Panc1 (cell line): Measurements from ENCODE around the gene SORL1. TPM values are rescaled to one million over a fixed set of nuclear protein-coding genes. Genes with fewer than 3 reads are reported as not detected.

Experiments used
- ATAC-seq: fragments of 200-7000 bp; cut with Tn5 transposase; 2 replicates; pipeline ENCODE4 v1.9.1; 2020; ENCODE audit warnings: mild to moderate bottlenecking, moderate library complexity
- BruUV-seq: library from RNA; stranded (reverse); fragments of 400-500 nt; replicated peaks from 2 replicates; lab custom pipeline; 2021; lab: Mats Ljungman, UMichigan
- CTCF ChIA-PET: fragments of 300-600 bp; sonication (Branson Sonifier 250); formaldehyde crosslinking; loops from one replicate; lab custom pipeline; 2022; ENCODE audit warnings: antibody characterized with exemption; lab: Charles Lee
- POLR2A ChIA-PET: fragments of 300-600 bp; sonication (Branson Sonifier 250); formaldehyde crosslinking; loops from one replicate; lab custom pipeline; 2022; ENCODE audit warnings: antibody characterized with exemption; lab: Charles Lee
- DNase-seq: peaks from one replicate; pipeline ENCODE4 v3.0.0-alpha.2; 2010; ENCODE audit warnings: low read depth, low spot score
- H3K27ac ChIP-seq: 2 replicates; pipeline ENCODE4 v1.5.1; 2011; ENCODE audit warnings: mild to moderate bottlenecking, low read length, inconsistent platforms
- H3K27me3 ChIP-seq: fragments of 200-500 bp; sonication (Bioruptor generic); 2 replicates; pipeline ENCODE4 v1.6.0; 2014; ENCODE audit warnings: low read length, inconsistent platforms; ENCODE audit not compliant: control insufficient read depth, insufficient read depth
- H3K36me3 ChIP-seq: fragments of 200-500 bp; sonication (Bioruptor generic); 2 replicates; pipeline ENCODE4 v1.5.1; 2014; ENCODE audit warnings: inconsistent platforms, mild to moderate bottlenecking, low read length, moderate library complexity; ENCODE audit not compliant: control insufficient read depth, insufficient read depth
- H3K4me1 ChIP-seq: 2 replicates; pipeline ENCODE4 v1.5.1; 2011; ENCODE audit warnings: inconsistent platforms, mild to moderate bottlenecking, low read length, moderate library complexity; ENCODE audit not compliant: control insufficient read depth, insufficient read depth
- H3K4me3 ChIP-seq, 2 experiments: 2 replicates each; pipeline ENCODE4 v1.5.1; 2011 to 2012; ENCODE audit warnings: low read depth in 2 of 2, low read length in 2 of 2, mild to moderate bottlenecking in 2 of 2, inconsistent platforms in 1 of 2, moderate library complexity in 1 of 2
- H3K9me3 ChIP-seq: fragments of 200-500 bp; sonication (Bioruptor generic); 2 replicates; pipeline ENCODE4 v1.5.1; 2014; ENCODE audit warnings: low read depth, mild to moderate bottlenecking, inconsistent platforms, low read length, moderate library complexity; ENCODE audit not compliant: control insufficient read depth, insufficient read depth
- CTCF ChIP-seq: fragments of 450-650 bp; IDR thresholded peaks from 2 replicates; pipeline ENCODE4 v1.5.1; 2017; ENCODE audit warnings: mild to moderate bottlenecking
- POLR2AphosphoS5 ChIP-seq: IDR thresholded peaks from 2 replicates; pipeline ENCODE4 v1.6.1; 2012; ENCODE audit warnings: mild to moderate bottlenecking, low read depth, low read length, moderate library complexity
- REST ChIP-seq, 2 experiments: IDR thresholded peaks; 2 replicates each; pipeline ENCODE4 v1.6.1; 2011 to 2012; ENCODE audit warnings: low read depth in 2 of 2, control low read depth in 1 of 2, low read length in 1 of 2, mild to moderate bottlenecking in 1 of 2, moderate library complexity in 1 of 2; ENCODE audit not compliant: insufficient read depth in 1 of 2
- SIN3A ChIP-seq: IDR thresholded peaks from 2 replicates; pipeline ENCODE4 v1.6.1; 2012; ENCODE audit warnings: low read depth, mild to moderate bottlenecking, low read length, moderate library complexity, borderline replicate concordance; ENCODE audit not compliant: insufficient read depth
- TCF7L2 ChIP-seq: IDR thresholded peaks from 2 replicates; pipeline ENCODE4 v1.6.1; 2011; ENCODE audit warnings: mild to moderate bottlenecking, low read depth, low read length, inconsistent platforms
- in situ Hi-C: cut with HindIII; loops from 2 replicates; pipeline ENCODE4 v1.10.0; 2016; ENCODE audit warnings: low sequenced_read_pairs, low pct_unique_long_range_greater_than_20kb
- intact Hi-C: fragments of 100-400 bp; cut with micrococcal nuclease; formaldehyde crosslinking; loops from one replicate; pipeline ENCODE4 v1.10.0; 2022; ENCODE audit not compliant: unreplicated experiment
- total RNA-seq: library from RNA; stranded (reverse); gene quantifications from one replicate; pipeline ENCODE4 v1.2.1, GENCODE V29; 2021; ENCODE audit not compliant: unreplicated experiment

Gene SORL1
- total RNA-seq, 1 experiment from 2014 or later: 36.3 TPM

DNA sequence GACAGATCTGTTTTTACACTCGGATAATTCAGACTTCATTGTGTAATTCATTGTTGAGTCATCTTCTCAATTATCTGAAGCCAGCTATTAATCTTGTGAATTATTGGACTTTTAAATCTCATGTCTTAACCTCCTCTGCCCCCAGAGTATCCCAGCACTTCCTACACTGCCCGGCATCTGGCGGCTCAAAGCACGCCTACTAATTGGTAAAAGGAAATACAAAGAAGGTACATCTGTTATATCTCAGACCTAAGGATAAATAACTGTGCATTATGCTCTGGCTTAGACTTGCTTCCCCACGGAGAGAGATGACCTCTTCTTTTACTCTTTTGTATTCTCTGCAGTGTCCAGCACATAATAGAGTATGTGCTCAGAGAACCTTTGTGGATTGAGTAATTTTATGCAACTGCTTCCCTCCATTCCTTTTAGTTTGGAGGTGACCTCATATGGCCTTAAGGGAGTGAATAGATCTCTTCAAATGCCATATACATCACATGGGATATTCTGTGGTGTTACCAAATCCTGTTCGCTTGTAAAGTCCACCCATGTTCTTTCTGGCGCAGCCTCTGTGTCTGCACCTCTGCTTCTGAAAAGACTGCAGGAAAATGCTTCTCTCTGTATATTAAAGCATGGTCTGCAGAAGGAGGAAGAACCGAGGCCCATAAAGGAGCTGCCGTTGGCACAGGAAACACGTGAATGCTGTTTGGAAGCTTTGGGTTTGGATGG is 126.3 kb downstream of the SORL1 start:
- intact Hi-C loops (no loop called here), in situ Hi-C loops (no loop called here)
- Histone ChIP-seq H3K27me3 (no peaks in the 10 kb centered on the region), H3K4me1 (no peaks in the 10 kb centered on the region), H3K36me3 (no peaks in the 10 kb centered on the region), H3K27ac (no peak overlapping the region), H3K4me3 (no peak overlapping the region), H3K9me3 (no peaks in the 10 kb centered on the region)
- ChIA-PET POLR2A (no interaction called here), CTCF (interaction anchor here (0.5 kb wide), 1 partner anchor 109 kb away, joined by 3 read pairs; no protein-coding TSS in a partner anchor)
- TF ChIP-seq TCF7L2 (no peak), CTCF (no peak), REST (IDR thresholded peaks at IDR 0.05; ENCODE audit: insufficient read depth in 1 of 2, low read depth in 2 of 2, low read length in 1 of 2) (no peak), POLR2AphosphoS5 (no peak), SIN3A (no peak)
- ATAC-seq (no peak), DNase-seq (no peak)
- no TSS peak for BruUV-seq

GRCh38 chr11:121580154-121580553 is 128.0 kb downstream of the SORL1 start:
- H3K4me1 ChIP-seq: no peaks in the 10 kb centered on the region
- no TSS peak for BruUV-seq
- POLR2A ChIA-PET: no interaction called here
- in situ Hi-C loops: no loop called here
- TF ChIP-seq SIN3A (no peak), REST (IDR thresholded peaks at IDR 0.05; ENCODE audit: insufficient read depth in 1 of 2, low read depth in 2 of 2, low read length in 1 of 2) (no peak), CTCF (no peak), POLR2AphosphoS5 (no peak), TCF7L2 (no peak)
- H3K36me3 ChIP-seq: no peaks in the 10 kb centered on the region
- H3K4me3 ChIP-seq: no peak overlapping the region
- no peaks in the 10 kb centered on the region for H3K27me3 ChIP-seq
- H3K27ac ChIP-seq: no peak overlapping the region
- no peak for DNase-seq
- intact Hi-C loops: no loop called here
- ATAC-seq: no peak
- H3K9me3 ChIP-seq: no peaks in the 10 kb centered on the region
- CTCF ChIA-PET: no interaction called here
